Right atrium auricular region (tissue), 2 donors: ENCODE results near the gene HERC2. TPM values are rescaled to one million over a fixed set of nuclear protein-coding genes. Genes with fewer than 3 reads are reported as not detected.

Source experiments
- DNase-seq: peaks from one replicate; pipeline ENCODE4 v3.0.0-alpha.2; 2019; ENCODE audit warnings: low spot score
- H3K27ac ChIP-seq, 2 donors: fragments of 200-600 bp; sonication (generic); 1 replicate in 1 of 2; 2 replicates in 1 of 2; pipeline ENCODE4 v1.5.1; 2016 to 2019
- H3K27me3 ChIP-seq, 2 donors: fragments of 200-600 bp; sonication (generic); one replicate each; pipeline versions ENCODE4 v1.5.1 to v1.6.0; 2017 to 2019
- H3K36me3 ChIP-seq: fragments of 200-600 bp; sonication (generic); one replicate; pipeline ENCODE4 v1.5.1; 2016
- H3K4me1 ChIP-seq, 2 donors: fragments of 200-600 bp; sonication (generic); one replicate each; pipeline versions ENCODE4 v1.5.1 to v1.6.0; 2017 to 2019
- H3K4me3 ChIP-seq, 2 donors: fragments of 200-600 bp; sonication (generic); 1 replicate in 1 of 2; 2 replicates in 1 of 2; pipeline ENCODE4 v1.5.1; 2017 to 2019; ENCODE audit warnings: mild to moderate bottlenecking in 1 of 2, moderate library complexity in 1 of 2
- H3K9me3 ChIP-seq, 2 donors: fragments of 200-600 bp; sonication (generic); one replicate each; pipeline ENCODE4 v1.5.1; 2019
- total RNA-seq, 2 donors: library from RNA; depleted of rRNA; stranded (reverse); fragments of >200 nt; gene quantifications; one replicate each; pipeline ENCODE4 v1.1.0, GENCODE V29; 2016
- TF ChIP-seq, protein P1 (sequence below), 2 donors: fragments of 200-600 bp; sonication (generic); IDR thresholded peaks; one replicate each; pipeline ENCODE4 v1.5.1; 2019; ENCODE audit warnings: antibody characterized with exemption in 2 of 2

Gene HERC2
- total RNA-seq, 2 donors from 2014 or later: 50.8 to 62.4 TPM

DNA sequence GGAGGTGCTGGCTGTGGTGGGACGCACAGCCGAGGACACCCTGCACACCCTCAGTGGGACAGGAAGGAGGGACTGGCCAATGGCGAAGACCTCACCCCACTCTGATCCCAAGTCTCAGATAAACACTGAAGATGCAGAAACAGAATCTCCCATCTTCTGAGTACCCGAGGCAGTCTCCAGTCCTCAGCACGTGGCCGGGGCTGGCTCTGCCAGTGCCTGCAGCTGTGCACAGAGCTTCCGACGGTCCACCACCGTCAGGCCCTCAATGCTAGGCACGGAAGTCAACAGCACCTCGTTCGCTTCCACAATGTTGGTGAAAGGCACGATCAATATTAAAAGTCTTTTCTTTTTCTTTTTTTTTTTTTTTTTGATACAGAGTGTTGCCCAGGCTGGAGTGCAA lies 206.1 kb downstream of the HERC2 start:
- Histone ChIP-seq H3K36me3 (peaks cover 89% of the 10 kb centered on the region), H3K4me3 (no peak overlapping the region), H3K4me1 (no peaks in the 10 kb centered on the region), H3K27ac (no peak overlapping the region), H3K27me3 (no peaks in the 10 kb centered on the region), H3K9me3 (no peaks in the 10 kb centered on the region)
- TF ChIP-seq, protein P1, sequence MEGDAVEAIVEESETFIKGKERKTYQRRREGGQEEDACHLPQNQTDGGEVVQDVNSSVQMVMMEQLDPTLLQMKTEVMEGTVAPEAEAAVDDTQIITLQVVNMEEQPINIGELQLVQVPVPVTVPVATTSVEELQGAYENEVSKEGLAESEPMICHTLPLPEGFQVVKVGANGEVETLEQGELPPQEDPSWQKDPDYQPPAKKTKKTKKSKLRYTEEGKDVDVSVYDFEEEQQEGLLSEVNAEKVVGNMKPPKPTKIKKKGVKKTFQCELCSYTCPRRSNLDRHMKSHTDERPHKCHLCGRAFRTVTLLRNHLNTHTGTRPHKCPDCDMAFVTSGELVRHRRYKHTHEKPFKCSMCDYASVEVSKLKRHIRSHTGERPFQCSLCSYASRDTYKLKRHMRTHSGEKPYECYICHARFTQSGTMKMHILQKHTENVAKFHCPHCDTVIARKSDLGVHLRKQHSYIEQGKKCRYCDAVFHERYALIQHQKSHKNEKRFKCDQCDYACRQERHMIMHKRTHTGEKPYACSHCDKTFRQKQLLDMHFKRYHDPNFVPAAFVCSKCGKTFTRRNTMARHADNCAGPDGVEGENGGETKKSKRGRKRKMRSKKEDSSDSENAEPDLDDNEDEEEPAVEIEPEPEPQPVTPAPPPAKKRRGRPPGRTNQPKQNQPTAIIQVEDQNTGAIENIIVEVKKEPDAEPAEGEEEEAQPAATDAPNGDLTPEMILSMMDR (IDR thresholded peaks at IDR 0.05): no peak
- no peak for DNase-seq

DNA sequence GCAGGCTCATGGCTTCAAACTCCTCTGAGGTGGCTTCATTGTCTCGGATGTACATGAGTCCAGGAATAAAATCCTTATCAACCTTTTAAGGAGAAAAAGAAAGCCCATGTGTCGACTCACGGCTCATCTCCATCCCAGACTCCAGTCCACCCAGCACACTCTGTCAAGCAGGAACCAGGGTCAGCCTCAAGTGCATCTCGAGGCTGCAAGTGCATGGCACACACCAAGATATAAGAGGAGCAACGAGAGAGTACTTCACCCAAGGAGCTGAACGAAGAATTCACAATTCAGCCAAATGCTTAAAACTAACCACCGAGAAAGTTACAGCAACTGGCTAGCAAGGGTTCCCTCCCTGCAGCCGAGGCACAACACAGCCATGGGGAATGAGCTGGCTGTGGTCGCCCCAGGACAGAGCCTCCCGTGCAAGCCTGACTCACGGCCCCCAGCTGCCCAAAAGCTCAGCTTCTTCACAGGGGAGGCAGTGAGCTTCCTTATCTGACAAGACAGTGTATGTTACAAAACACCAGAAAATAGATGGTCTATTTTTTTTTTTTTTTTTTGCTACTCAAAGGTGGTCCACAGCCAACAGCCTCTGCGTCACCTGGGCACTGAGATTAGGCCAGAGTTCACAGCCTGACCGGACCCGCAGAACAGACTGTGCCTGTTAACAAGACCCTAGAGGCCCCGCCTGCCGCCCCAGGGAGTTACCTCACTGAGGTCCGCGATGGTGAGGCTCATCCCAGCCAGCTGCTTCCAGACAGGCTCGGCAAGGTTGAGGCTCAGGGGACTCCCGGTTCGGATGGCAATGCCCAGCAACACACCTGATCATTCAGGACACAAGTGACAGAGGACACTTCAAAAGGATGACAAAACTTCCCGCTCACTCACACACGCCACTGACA lies 207.0 kb downstream of the HERC2 start:
- H3K4me1 ChIP-seq: no peaks in the 10 kb centered on the region
- TF ChIP-seq, protein P1 (IDR thresholded peaks at IDR 0.05): no peak
- H3K27me3 ChIP-seq: no peaks in the 10 kb centered on the region
- peaks cover 81% of the 10 kb centered on the region for H3K36me3 ChIP-seq
- H3K27ac ChIP-seq: no peak overlapping the region
- no peak for DNase-seq
- no peak overlapping the region for H3K4me3 ChIP-seq
- H3K9me3 ChIP-seq: no peaks in the 10 kb centered on the region

DNA sequence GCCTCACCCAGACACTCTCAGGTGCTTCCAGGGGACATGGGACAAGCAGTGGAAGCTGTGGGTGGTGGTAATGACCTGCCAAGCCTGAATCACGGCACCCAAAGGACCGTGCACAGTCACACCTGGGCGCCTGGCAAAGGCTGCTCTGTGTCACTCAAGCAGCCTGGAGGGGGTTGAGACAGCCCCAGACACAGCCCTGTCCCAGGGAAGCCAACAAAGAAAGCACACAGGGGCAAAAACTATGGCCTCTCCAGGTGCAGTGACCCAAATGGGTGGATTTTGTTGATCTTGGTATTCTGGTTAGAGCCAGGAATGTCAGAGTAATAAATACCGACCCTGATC lies 207.9 kb downstream of the HERC2 start:
- DNase-seq: no peak
- Histone ChIP-seq H3K4me3 (no peak overlapping the region), H3K9me3 (no peaks in the 10 kb centered on the region), H3K36me3 (peaks cover 76% of the 10 kb centered on the region), H3K27me3 (no peaks in the 10 kb centered on the region), H3K4me1 (no peaks in the 10 kb centered on the region), H3K27ac (no peak overlapping the region)
- TF ChIP-seq, protein P1 (IDR thresholded peaks at IDR 0.05): no peak

DNA sequence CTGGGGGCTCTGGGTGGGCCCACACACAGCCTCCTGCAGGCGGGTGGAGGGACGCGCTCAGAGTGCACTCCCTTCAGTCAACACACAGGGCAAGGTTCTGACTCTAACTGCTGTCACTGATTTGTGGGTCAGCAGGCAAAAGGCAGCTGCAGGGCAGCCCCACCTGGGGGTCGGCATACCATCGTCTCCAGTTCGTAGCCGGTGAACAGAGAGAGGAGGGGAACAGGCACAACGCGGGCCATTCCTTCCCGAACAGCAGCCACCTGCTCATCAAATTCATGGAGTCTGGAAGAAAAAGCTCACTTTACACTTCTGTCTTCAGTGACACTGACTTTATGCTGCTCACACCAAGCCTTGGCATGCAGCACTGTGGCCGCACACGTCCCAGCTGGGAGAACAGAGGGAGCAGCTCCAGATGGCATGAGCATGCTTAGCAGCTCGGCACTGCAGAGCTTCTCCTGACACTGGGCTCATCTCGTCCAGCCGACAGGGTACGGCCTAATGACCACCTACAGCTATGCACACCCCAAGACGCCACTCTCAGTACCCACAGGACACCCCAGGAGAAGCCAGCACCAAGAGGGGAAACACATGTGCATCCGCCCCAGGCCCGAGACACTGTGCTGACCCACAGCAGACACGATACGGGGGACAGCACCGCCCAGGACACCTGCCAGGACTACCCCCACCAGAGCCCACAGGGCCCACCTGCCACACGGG lies 208.4 kb downstream of the HERC2 start:
- Histone ChIP-seq H3K4me1 (no peaks in the 10 kb centered on the region), H3K4me3 (no peak overlapping the region), H3K27me3 (no peaks in the 10 kb centered on the region), H3K27ac (no peak overlapping the region), H3K36me3 (peaks cover 71% of the 10 kb centered on the region), H3K9me3 (no peaks in the 10 kb centered on the region)
- TF ChIP-seq, protein P1 (IDR thresholded peaks at IDR 0.05): no peak
- no peak for DNase-seq

DNA sequence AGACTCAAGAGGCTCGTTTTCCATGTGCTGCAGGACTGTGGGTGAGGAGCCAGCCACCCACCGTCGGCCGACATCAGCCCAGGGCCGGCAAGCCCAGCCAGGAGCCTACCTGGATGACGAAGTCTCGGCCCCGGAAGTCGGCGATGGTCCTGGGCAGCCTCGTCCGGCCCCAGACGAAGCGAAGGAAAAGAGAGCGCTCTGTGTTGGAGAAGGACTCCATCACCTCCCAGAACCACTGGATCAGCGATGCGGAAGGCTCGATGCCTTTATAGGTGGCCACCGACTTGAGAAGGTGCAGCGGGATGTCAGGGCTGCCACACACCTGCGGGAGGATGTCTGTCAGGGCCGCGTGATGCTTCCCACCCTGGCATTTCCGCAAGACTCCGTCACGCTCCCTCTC lies 209.0 kb downstream of the HERC2 start:
- no peak overlapping the region for H3K27ac ChIP-seq
- H3K9me3 ChIP-seq: no peaks in the 10 kb centered on the region
- no peaks in the 10 kb centered on the region for H3K27me3 ChIP-seq
- DNase-seq: no peak
- no peak overlapping the region for H3K4me3 ChIP-seq
- H3K4me1 ChIP-seq: no peaks in the 10 kb centered on the region
- TF ChIP-seq, protein P1 (IDR thresholded peaks at IDR 0.05): no peak
- H3K36me3 ChIP-seq: peaks cover 68% of the 10 kb centered on the region
